ENCODE results near the gene LRRC63. TPM values are rescaled to one million over a fixed set of nuclear protein-coding genes. Genes with fewer than 3 reads are reported as not detected.
A peak's percentile ranks its signal among the peaks of the same experiment; 100 is the strongest.

LRRC63 gene
- total RNA-seq, 1 donor from 2014 or later, result 0.52 TPM

- H3K4me3 Mint-ChIP-seq (ENCODE audit: low read depth), result peak overlapping the region; percentile 72
- H3K9me3 Mint-ChIP-seq, result no peaks in the 10 kb centered on the region
- intact Hi-C loops (cut with micrococcal nuclease), result loop anchor here (1.0 kb wide), 1 partner anchor 11 kb away; the partner anchor contains the start of gene LCP1
- DNase-seq (ENCODE audit: low spot score), result no peak
- no peaks in the 10 kb centered on the region for H3K27me3 Mint-ChIP-seq (ENCODE audit: low read depth)
- peaks cover 82% of the 10 kb centered on the region for H3K36me3 Mint-ChIP-seq (ENCODE audit: low read depth)
- peak overlapping the region; percentile 94 for H3K27ac Mint-ChIP-seq
- peaks cover 91% of the 10 kb centered on the region for H3K4me1 Mint-ChIP-seq (ENCODE audit: low read depth)
These were observed 40.0 kb upstream of the LRRC63 start for GRCh38 chr13:46171739-46172138.

- Mint-ChIP-seq H3K4me1 (ENCODE audit: low read depth) (peaks cover 89% of the 10 kb centered on the region), H3K36me3 (ENCODE audit: low read depth) (peaks cover 82% of the 10 kb centered on the region), H3K9me3 (no peaks in the 10 kb centered on the region), H3K4me3 (ENCODE audit: low read depth) (peak overlapping the region; percentile 72), H3K27me3 (ENCODE audit: low read depth) (no peaks in the 10 kb centered on the region), H3K27ac (peak overlapping the region; percentile 94)
- DNase-seq (ENCODE audit: low spot score), result peak; percentile 75
- intact Hi-C loops (cut with micrococcal nuclease), result loop anchor here (1.0 kb wide), 1 partner anchor 10 kb away; the partner anchor contains the start of gene LCP1
These were observed 39.2 kb upstream of the LRRC63 start for GRCh38 chr13:46172531-46172991.

GRCh38 chr13:46173656-46174055 is 38.1 kb upstream of the LRRC63 start:
- Mint-ChIP-seq H3K36me3 (ENCODE audit: low read depth) (peaks cover 83% of the 10 kb centered on the region), H3K9me3 (no peaks in the 10 kb centered on the region), H3K27ac (peak overlapping the region; percentile 94), H3K4me3 (ENCODE audit: low read depth) (peak overlapping the region; percentile 72), H3K27me3 (ENCODE audit: low read depth) (no peaks in the 10 kb centered on the region), H3K4me1 (ENCODE audit: low read depth) (peaks cover 88% of the 10 kb centered on the region)
- intact Hi-C loops (cut with micrococcal nuclease), result no loop called here
- DNase-seq (ENCODE audit: low spot score), result no peak

GRCh38 chr13:46176756-46177155 is 35.0 kb upstream of the LRRC63 start:
- H3K4me3 Mint-ChIP-seq (ENCODE audit: low read depth), result peak overlapping the region; percentile 94
- peak overlapping the region; percentile 67 for H3K27ac Mint-ChIP-seq
- H3K36me3 Mint-ChIP-seq (ENCODE audit: low read depth), result peaks cover 72% of the 10 kb centered on the region
- H3K27me3 Mint-ChIP-seq (ENCODE audit: low read depth), result no peaks in the 10 kb centered on the region
- no peak for DNase-seq (ENCODE audit: low spot score)
- intact Hi-C loops (cut with micrococcal nuclease), result no loop called here
- H3K4me1 Mint-ChIP-seq (ENCODE audit: low read depth), result peaks cover 61% of the 10 kb centered on the region
- H3K9me3 Mint-ChIP-seq, result no peaks in the 10 kb centered on the region

- Mint-ChIP-seq H3K36me3 (ENCODE audit: low read depth) (peaks cover 60% of the 10 kb centered on the region), H3K27ac (peak overlapping the region; percentile 50), H3K4me1 (ENCODE audit: low read depth) (peaks cover 60% of the 10 kb centered on the region), H3K4me3 (ENCODE audit: low read depth) (peak overlapping the region; percentile 94), H3K9me3 (no peaks in the 10 kb centered on the region), H3K27me3 (ENCODE audit: low read depth) (no peaks in the 10 kb centered on the region)
- intact Hi-C loops (cut with micrococcal nuclease), result no loop called here
- no peak for DNase-seq (ENCODE audit: low spot score)
These were observed 33.6 kb upstream of the LRRC63 start for GRCh38 chr13:46178143-46178542.

- Mint-ChIP-seq H3K4me3 (ENCODE audit: low read depth) (peak overlapping the region; percentile 94), H3K27ac (peak overlapping the region; percentile 86), H3K4me1 (ENCODE audit: low read depth) (peaks cover 60% of the 10 kb centered on the region), H3K27me3 (ENCODE audit: low read depth) (no peaks in the 10 kb centered on the region), H3K9me3 (no peaks in the 10 kb centered on the region), H3K36me3 (ENCODE audit: low read depth) (peaks cover 53% of the 10 kb centered on the region)
- DNase-seq (ENCODE audit: low spot score), result no peak
- intact Hi-C loops (cut with micrococcal nuclease), result loop anchor here (1.0 kb wide), 2 partner anchors 10 to 14 kb away; no protein-coding TSS in a partner anchor
These were observed 32.9 kb upstream of the LRRC63 start for GRCh38 chr13:46178821-46179220.

GRCh38 chr13:46179491-46179908 is 32.2 kb upstream of the LRRC63 start:
- Mint-ChIP-seq H3K4me3 (ENCODE audit: low read depth) (peak overlapping the region; percentile 94), H3K27me3 (ENCODE audit: low read depth) (no peaks in the 10 kb centered on the region), H3K9me3 (no peaks in the 10 kb centered on the region), H3K4me1 (ENCODE audit: low read depth) (peaks cover 63% of the 10 kb centered on the region), H3K36me3 (ENCODE audit: low read depth) (peaks cover 51% of the 10 kb centered on the region), H3K27ac (peak overlapping the region; percentile 86)
- peak; percentile 71 for DNase-seq (ENCODE audit: low spot score)
- intact Hi-C loops (cut with micrococcal nuclease), result loop anchor here (1.0 kb wide), 2 partner anchors 10 to 14 kb away; no protein-coding TSS in a partner anchor

GRCh38 chr13:46179969-46180763 is 31.6 kb upstream of the LRRC63 start:
- H3K4me1 Mint-ChIP-seq (ENCODE audit: low read depth), result peaks cover 63% of the 10 kb centered on the region
- H3K4me3 Mint-ChIP-seq (ENCODE audit: low read depth), result peak overlapping the region; percentile 94
- H3K9me3 Mint-ChIP-seq, result no peaks in the 10 kb centered on the region
- peak overlapping the region; percentile 88 for H3K27ac Mint-ChIP-seq
- no peak for DNase-seq (ENCODE audit: low spot score)
- H3K36me3 Mint-ChIP-seq (ENCODE audit: low read depth), result peaks cover 48% of the 10 kb centered on the region
- no peaks in the 10 kb centered on the region for H3K27me3 Mint-ChIP-seq (ENCODE audit: low read depth)
- intact Hi-C loops (cut with micrococcal nuclease), result loop anchor here (1.0 to 10.0 kb wide), 5 partner anchors 11 to 128 kb away; partner anchors contain the start of gene ZC3H13

- peaks cover 39% of the 10 kb centered on the region for H3K36me3 Mint-ChIP-seq (ENCODE audit: low read depth)
- H3K4me3 Mint-ChIP-seq (ENCODE audit: low read depth), result peak overlapping the region; percentile 94
- no peaks in the 10 kb centered on the region for H3K9me3 Mint-ChIP-seq
- intact Hi-C loops (cut with micrococcal nuclease), result loop anchor here (1.0 to 10.0 kb wide), 4 partner anchors 21 to 129 kb away; partner anchors contain the start of gene ZC3H13
- peak overlapping the region; percentile 97 for H3K27ac Mint-ChIP-seq
- H3K4me1 Mint-ChIP-seq (ENCODE audit: low read depth), result peaks cover 57% of the 10 kb centered on the region
- no peaks in the 10 kb centered on the region for H3K27me3 Mint-ChIP-seq (ENCODE audit: low read depth)
- DNase-seq (ENCODE audit: low spot score), result no peak
These were observed 30.3 kb upstream of the LRRC63 start for GRCh38 chr13:46181377-46181839.

- Mint-ChIP-seq H3K36me3 (ENCODE audit: low read depth) (peaks cover 34% of the 10 kb centered on the region), H3K4me1 (ENCODE audit: low read depth) (peaks cover 51% of the 10 kb centered on the region), H3K4me3 (ENCODE audit: low read depth) (peak within 1 kb of the TSS; percentile 94), H3K27ac (peak within 1 kb of the TSS; percentile 97), H3K27me3 (ENCODE audit: low read depth) (no peaks in the 10 kb centered on the region), H3K9me3 (no peaks in the 10 kb centered on the region)
- intact Hi-C loops (cut with micrococcal nuclease), result loop anchor here (1.0 to 10.0 kb wide), 7 partner anchors 10 to 139 kb away; partner anchors contain the start of genes LRRC63 and ZC3H13
- DNase-seq (ENCODE audit: low spot score), result peak; percentile 81
These were observed 29.8 kb upstream of the LRRC63 start, which contains the start of gene LCP1 for GRCh38 chr13:46181840-46182490. Gene LCP1 (minus strand): TSS chr13:46182177. CDS start chr13:46159662, 22,515 bp downstream.

GRCh38 chr13:46182491-46182877 is 29.2 kb upstream of the LRRC63 start:
- H3K4me1 Mint-ChIP-seq (ENCODE audit: low read depth), result peaks cover 50% of the 10 kb centered on the region
- intact Hi-C loops (cut with micrococcal nuclease), result loop anchor here (1.0 to 10.0 kb wide), 6 partner anchors 10 to 138 kb away; partner anchors contain the start of genes LRRC63 and ZC3H13
- H3K27ac Mint-ChIP-seq, result peak overlapping the region; percentile 97
- peaks cover 30% of the 10 kb centered on the region for H3K36me3 Mint-ChIP-seq (ENCODE audit: low read depth)
- no peaks in the 10 kb centered on the region for H3K9me3 Mint-ChIP-seq
- no peaks in the 10 kb centered on the region for H3K27me3 Mint-ChIP-seq (ENCODE audit: low read depth)
- no peak for DNase-seq (ENCODE audit: low spot score)
- peak overlapping the region; percentile 94 for H3K4me3 Mint-ChIP-seq (ENCODE audit: low read depth)
